GM23338 (cell line): Measurements from ENCODE around the gene CIB1. TPM values are rescaled to one million over a fixed set of nuclear protein-coding genes. Genes with fewer than 3 reads are reported as not detected.

Experiments used
- ATAC-seq: fragments of 200-7000 bp; cut with Tn5 transposase; 3 replicates; pipeline ENCODE4 v1.9.1; 2020
- DNase-seq: peaks from one replicate; pipeline ENCODE4 v3.0.0-alpha.2; 2015; ENCODE audit warnings: low spot score
- H2AFZ ChIP-seq: fragments of 200-600 bp; sonication (generic); 2 replicates; pipeline ENCODE4 v1.8.0; 2016; ENCODE audit warnings: antibody characterized with exemption, mild to moderate bottlenecking, moderate library complexity
- H3F3A ChIP-seq: fragments of 200-600 bp; sonication (generic); replicated peaks from 2 replicates; pipeline ENCODE4 v1.8.0; 2017; ENCODE audit warnings: antibody characterized with exemption, mixed run types, low read depth
- H3K27ac ChIP-seq: fragments of 200-600 bp; sonication (generic); 2 replicates; pipeline ENCODE4 v1.6.1; 2016; ENCODE audit warnings: low read depth
- H3K27me3 ChIP-seq: fragments of 200-600 bp; sonication (generic); 2 replicates; pipeline ENCODE4 v1.8.0; 2016; ENCODE audit warnings: mild to moderate bottlenecking, mixed run types, moderate library complexity; ENCODE audit not compliant: insufficient read depth
- H3K36me3 ChIP-seq: fragments of 200-600 bp; sonication (generic); 2 replicates; pipeline ENCODE4 v1.8.0; 2016; ENCODE audit warnings: mild to moderate bottlenecking; ENCODE audit not compliant: insufficient read depth
- H3K4me1 ChIP-seq: fragments of 200-600 bp; sonication (generic); 2 replicates; pipeline ENCODE4 v1.8.0; 2016; ENCODE audit warnings: mild to moderate bottlenecking, moderate library complexity; ENCODE audit not compliant: insufficient read depth
- H3K4me2 ChIP-seq: fragments of 200-600 bp; sonication (generic); 2 replicates; pipeline ENCODE4 v1.7.1; 2017; ENCODE audit warnings: mixed run types
- H3K4me3 ChIP-seq: fragments of 200-600 bp; sonication (generic); 2 replicates; pipeline ENCODE4 v1.6.1; 2016; ENCODE audit warnings: mixed run types
- H3K79me2 ChIP-seq: fragments of 200-600 bp; sonication (generic); replicated peaks from 2 replicates; pipeline ENCODE4 v1.8.0; 2017; ENCODE audit warnings: mild to moderate bottlenecking; ENCODE audit not compliant: insufficient read depth
- H3K9me2 ChIP-seq: fragments of 200-600 bp; sonication (generic); 2 replicates; pipeline ENCODE4 v1.8.0; 2017; ENCODE audit not compliant: insufficient read depth
- H4K20me1 ChIP-seq: fragments of 200-600 bp; sonication (generic); replicated peaks from 2 replicates; pipeline ENCODE4 v1.8.0; 2017; ENCODE audit warnings: mild to moderate bottlenecking; ENCODE audit not compliant: insufficient read depth
- H3K27ac Mint-ChIP-seq: 2 replicates; pipeline ENCODE4 v1.8.0; 2020; ENCODE audit warnings: inconsistent platforms, mild to moderate bottlenecking, moderate library complexity, mixed read lengths
- H3K27me3 Mint-ChIP-seq: 3 replicates; pipeline ENCODE4 v1.8.0; 2022; ENCODE audit warnings: low read depth, mild to moderate bottlenecking, moderate library complexity, mixed read lengths, inconsistent platforms; ENCODE audit not compliant: insufficient read depth, poor library complexity
- H3K36me3 Mint-ChIP-seq: 3 replicates; pipeline ENCODE4 v1.8.0; 2021; ENCODE audit warnings: low read depth, mild to moderate bottlenecking, inconsistent platforms, moderate library complexity, mixed read lengths
- H3K4me1 Mint-ChIP-seq: 3 replicates; pipeline ENCODE4 v1.8.0; 2020; ENCODE audit warnings: mild to moderate bottlenecking, inconsistent platforms, mixed read lengths
- H3K4me3 Mint-ChIP-seq: 3 replicates; pipeline ENCODE4 v1.8.0; 2021; ENCODE audit warnings: moderate library complexity, mild to moderate bottlenecking, inconsistent platforms, mixed read lengths
- H3K9me3 Mint-ChIP-seq: 3 replicates; pipeline ENCODE4 v1.8.0; 2020; ENCODE audit warnings: moderate library complexity, mild to moderate bottlenecking, inconsistent platforms, mixed read lengths
- ETS1 ChIP-seq: IDR thresholded peaks from 2 replicates; pipeline ENCODE4 v1.6.1; 2016; ENCODE audit warnings: antibody characterized with exemption
- EZH2phosphoT487 ChIP-seq: fragments of 200-600 bp; sonication (generic); IDR thresholded peaks from one replicate; pipeline ENCODE4 v1.8.1; 2018; ENCODE audit warnings: antibody characterized with exemption; ENCODE audit not compliant: unreplicated experiment
- STAT1 ChIP-seq: IDR thresholded peaks from one replicate; pipeline ENCODE4 v1.6.1; 2016; ENCODE audit warnings: antibody characterized with exemption; ENCODE audit not compliant: unreplicated experiment
- ZNF462 ChIP-seq: fragments of 250-450 bp; sonication (Bioruptor Pico); IDR thresholded peaks from 2 replicates; pipeline ENCODE4 v1.5.0; 2020; ENCODE audit warnings: mild to moderate bottlenecking, moderate library complexity
- polyA plus RNA-seq: library from polyadenylated mRNA; unstranded; fragments of >200 nt; fragmentation: Nextera tagmentation; extraction: Ambion mirVana; gene quantifications from 2 replicates; pipeline ENCODE4 v1.2.1, GENCODE V29; 2016
- total RNA-seq: library from RNA; depleted of rRNA; stranded (reverse); fragments of >200 nt; shearing (Covaris generic); gene quantifications from 2 replicates; pipeline ENCODE4 v1.2.3, GENCODE V29; 2014

CIB1 gene
- total and polyA plus RNA-seq, 2 experiments from 2014 or later = 9.8 to 35.9 TPM

- TF ChIP-seq EZH2phosphoT487 = no peak
- TF ChIP-seq STAT1 = no peak
- TF ChIP-seq ZNF462 (CRISPR knock-in tag) = no peak
- no peak for TF ChIP-seq ETS1
- ATAC-seq (no peak), DNase-seq (no peak)
- Histone ChIP-seq H3K4me3 (no peak overlapping the region), H3K36me3 (peaks cover 3% of the 10 kb centered on the region; the same call in 1 of the 2 replicates), H3K9me2 (no peaks in the 10 kb centered on the region), H3K4me1 (no peaks in the 10 kb centered on the region; the same call in 1 of the 2 replicates), H3K27ac (no peak overlapping the region), H2AFZ (no peak overlapping the region), H4K20me1 (peaks cover 7% of the 10 kb centered on the region; the same call in 1 of the 2 replicates), H3K27me3 (no peaks in the 10 kb centered on the region), H3K79me2 (peaks cover 23% of the 10 kb centered on the region), H3K4me2 (no peak overlapping the region), H3F3A (no peaks in the 10 kb centered on the region)
- H3K9me3 Mint-ChIP-seq = no peaks in the 10 kb centered on the region
- H3K27ac Mint-ChIP-seq = no peak overlapping the region
- H3K4me3 Mint-ChIP-seq = no peak overlapping the region
- H3K36me3 Mint-ChIP-seq = peaks cover 6% of the 10 kb centered on the region; the same call in 2 of the 3 replicates
- peaks cover 17% of the 10 kb centered on the region for H3K4me1 Mint-ChIP-seq
- peaks cover 6% of the 10 kb centered on the region for H3K27me3 Mint-ChIP-seq
Observed at GRCh38 chr15:90217671-90218394, 15.9 kb downstream of the CIB1 start.
